ENCODE data around the gene LIMS1. TPM values are rescaled to one million over a fixed set of nuclear protein-coding genes. Genes with fewer than 3 reads are reported as not detected.

Gene LIMS1
- total and polyA plus RNA-seq, 2 experiments from 2014 or later = 28.6 to 36.9 TPM

DNA sequence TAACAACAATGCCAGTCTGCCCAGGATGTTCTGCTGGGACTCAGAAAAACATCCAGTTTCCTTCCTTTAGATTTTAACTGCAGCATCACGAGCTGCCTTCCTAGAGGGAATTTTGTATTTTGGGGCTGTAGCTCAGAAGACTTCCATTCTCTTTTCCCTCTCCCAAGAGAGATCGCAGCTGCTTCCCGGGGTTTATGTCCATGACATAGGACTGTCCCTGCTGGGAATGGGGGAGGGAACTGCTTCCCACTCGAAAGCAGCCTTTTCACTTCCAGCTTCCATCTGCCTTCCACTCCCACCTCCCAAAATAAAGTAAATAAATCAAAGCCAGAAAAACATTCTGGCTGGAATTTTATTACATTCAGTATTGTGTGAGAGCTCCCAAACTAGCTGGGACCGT, 52.4 kb downstream of the LIMS1 start:
- Histone ChIP-seq H3F3A (replicated peaks; ENCODE audit: low read depth) (no peaks in the 10 kb centered on the region), H2AFZ (no peak overlapping the region), H3K27me3 (ENCODE audit: insufficient read depth) (no peaks in the 10 kb centered on the region), H3K79me2 (replicated peaks; ENCODE audit: insufficient read depth) (peaks cover 50% of the 10 kb centered on the region), H3K4me2 (no peak overlapping the region), H3K4me1 (ENCODE audit: insufficient read depth) (no peaks in the 10 kb centered on the region), H3K27ac (ENCODE audit: low read depth) (no peak overlapping the region), H4K20me1 (replicated peaks; ENCODE audit: insufficient read depth) (no peaks in the 10 kb centered on the region; the same call in 1 of the 2 replicates), H3K9me2 (ENCODE audit: insufficient read depth) (no peaks in the 10 kb centered on the region), H3K4me3 (no peak overlapping the region), H3K36me3 (ENCODE audit: insufficient read depth) (no peaks in the 10 kb centered on the region)
- ATAC-seq = peak; percentile 26; the same call in 2 of the 3 replicates
- H3K4me3 Mint-ChIP-seq = no peak overlapping the region
- H3K27ac Mint-ChIP-seq = 0 out of 2 replicates have a peak overlapping the region, but pooled peaks have one; percentile 25
- H3K27me3 Mint-ChIP-seq (ENCODE audit: insufficient read depth, low read depth, poor library complexity) = peaks cover 8% of the 10 kb centered on the region
- no peaks in the 10 kb centered on the region for H3K36me3 Mint-ChIP-seq (ENCODE audit: low read depth)
- H3K9me3 Mint-ChIP-seq = no peaks in the 10 kb centered on the region
- DNase-seq (ENCODE audit: low spot score) = no peak
- no peak for TF ChIP-seq EZH2phosphoT487 (IDR thresholded peaks at IDR 0.05; ENCODE audit: unreplicated experiment)
- H3K4me1 Mint-ChIP-seq = peaks cover 18% of the 10 kb centered on the region

DNA sequence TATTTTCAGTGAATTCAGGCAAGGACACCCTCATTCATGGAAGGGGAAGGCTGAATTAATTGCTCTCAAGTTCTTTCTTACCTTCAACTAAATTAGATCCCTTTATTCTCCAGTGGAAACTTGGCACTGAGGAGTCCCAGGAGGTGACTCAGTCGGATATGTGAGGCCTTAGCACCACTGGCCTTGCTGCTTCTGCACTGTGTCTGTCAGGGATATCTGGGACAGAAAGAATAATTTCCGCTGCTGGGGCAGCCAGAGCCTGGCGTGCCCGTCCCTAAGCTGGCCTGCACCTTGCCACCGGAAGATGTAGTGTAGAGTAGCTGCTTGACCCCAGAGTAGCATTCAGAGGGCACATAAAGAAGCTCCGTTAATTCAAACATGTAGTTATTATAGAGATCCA, 53.4 kb downstream of the LIMS1 start:
- Histone ChIP-seq H3K4me3 (no peak overlapping the region), H4K20me1 (replicated peaks; ENCODE audit: insufficient read depth) (no peaks in the 10 kb centered on the region; the same call in 1 of the 2 replicates), H3F3A (replicated peaks; ENCODE audit: low read depth) (no peaks in the 10 kb centered on the region), H3K9me2 (ENCODE audit: insufficient read depth) (no peaks in the 10 kb centered on the region), H2AFZ (no peak overlapping the region), H3K4me1 (ENCODE audit: insufficient read depth) (peaks cover 4% of the 10 kb centered on the region; the same call in 1 of the 2 replicates), H3K4me2 (no peak overlapping the region), H3K79me2 (replicated peaks; ENCODE audit: insufficient read depth) (peaks cover 60% of the 10 kb centered on the region), H3K27ac (ENCODE audit: low read depth) (no peak overlapping the region), H3K27me3 (ENCODE audit: insufficient read depth) (no peaks in the 10 kb centered on the region), H3K36me3 (ENCODE audit: insufficient read depth) (no peaks in the 10 kb centered on the region)
- no peaks in the 10 kb centered on the region for H3K9me3 Mint-ChIP-seq
- no peak for DNase-seq (ENCODE audit: low spot score)
- H3K27ac Mint-ChIP-seq = peak overlapping the region; percentile 51; the same call in 1 of the 2 replicates
- no peak for ATAC-seq
- peaks cover 8% of the 10 kb centered on the region for H3K27me3 Mint-ChIP-seq (ENCODE audit: insufficient read depth, low read depth, poor library complexity)
- no peaks in the 10 kb centered on the region for H3K36me3 Mint-ChIP-seq (ENCODE audit: low read depth)
- no peak overlapping the region for H3K4me3 Mint-ChIP-seq
- peaks cover 21% of the 10 kb centered on the region for H3K4me1 Mint-ChIP-seq
- no peak for TF ChIP-seq EZH2 (IDR thresholded peaks at IDR 0.05; ENCODE audit: low read depth, unreplicated experiment)
- TF ChIP-seq, protein P1, sequence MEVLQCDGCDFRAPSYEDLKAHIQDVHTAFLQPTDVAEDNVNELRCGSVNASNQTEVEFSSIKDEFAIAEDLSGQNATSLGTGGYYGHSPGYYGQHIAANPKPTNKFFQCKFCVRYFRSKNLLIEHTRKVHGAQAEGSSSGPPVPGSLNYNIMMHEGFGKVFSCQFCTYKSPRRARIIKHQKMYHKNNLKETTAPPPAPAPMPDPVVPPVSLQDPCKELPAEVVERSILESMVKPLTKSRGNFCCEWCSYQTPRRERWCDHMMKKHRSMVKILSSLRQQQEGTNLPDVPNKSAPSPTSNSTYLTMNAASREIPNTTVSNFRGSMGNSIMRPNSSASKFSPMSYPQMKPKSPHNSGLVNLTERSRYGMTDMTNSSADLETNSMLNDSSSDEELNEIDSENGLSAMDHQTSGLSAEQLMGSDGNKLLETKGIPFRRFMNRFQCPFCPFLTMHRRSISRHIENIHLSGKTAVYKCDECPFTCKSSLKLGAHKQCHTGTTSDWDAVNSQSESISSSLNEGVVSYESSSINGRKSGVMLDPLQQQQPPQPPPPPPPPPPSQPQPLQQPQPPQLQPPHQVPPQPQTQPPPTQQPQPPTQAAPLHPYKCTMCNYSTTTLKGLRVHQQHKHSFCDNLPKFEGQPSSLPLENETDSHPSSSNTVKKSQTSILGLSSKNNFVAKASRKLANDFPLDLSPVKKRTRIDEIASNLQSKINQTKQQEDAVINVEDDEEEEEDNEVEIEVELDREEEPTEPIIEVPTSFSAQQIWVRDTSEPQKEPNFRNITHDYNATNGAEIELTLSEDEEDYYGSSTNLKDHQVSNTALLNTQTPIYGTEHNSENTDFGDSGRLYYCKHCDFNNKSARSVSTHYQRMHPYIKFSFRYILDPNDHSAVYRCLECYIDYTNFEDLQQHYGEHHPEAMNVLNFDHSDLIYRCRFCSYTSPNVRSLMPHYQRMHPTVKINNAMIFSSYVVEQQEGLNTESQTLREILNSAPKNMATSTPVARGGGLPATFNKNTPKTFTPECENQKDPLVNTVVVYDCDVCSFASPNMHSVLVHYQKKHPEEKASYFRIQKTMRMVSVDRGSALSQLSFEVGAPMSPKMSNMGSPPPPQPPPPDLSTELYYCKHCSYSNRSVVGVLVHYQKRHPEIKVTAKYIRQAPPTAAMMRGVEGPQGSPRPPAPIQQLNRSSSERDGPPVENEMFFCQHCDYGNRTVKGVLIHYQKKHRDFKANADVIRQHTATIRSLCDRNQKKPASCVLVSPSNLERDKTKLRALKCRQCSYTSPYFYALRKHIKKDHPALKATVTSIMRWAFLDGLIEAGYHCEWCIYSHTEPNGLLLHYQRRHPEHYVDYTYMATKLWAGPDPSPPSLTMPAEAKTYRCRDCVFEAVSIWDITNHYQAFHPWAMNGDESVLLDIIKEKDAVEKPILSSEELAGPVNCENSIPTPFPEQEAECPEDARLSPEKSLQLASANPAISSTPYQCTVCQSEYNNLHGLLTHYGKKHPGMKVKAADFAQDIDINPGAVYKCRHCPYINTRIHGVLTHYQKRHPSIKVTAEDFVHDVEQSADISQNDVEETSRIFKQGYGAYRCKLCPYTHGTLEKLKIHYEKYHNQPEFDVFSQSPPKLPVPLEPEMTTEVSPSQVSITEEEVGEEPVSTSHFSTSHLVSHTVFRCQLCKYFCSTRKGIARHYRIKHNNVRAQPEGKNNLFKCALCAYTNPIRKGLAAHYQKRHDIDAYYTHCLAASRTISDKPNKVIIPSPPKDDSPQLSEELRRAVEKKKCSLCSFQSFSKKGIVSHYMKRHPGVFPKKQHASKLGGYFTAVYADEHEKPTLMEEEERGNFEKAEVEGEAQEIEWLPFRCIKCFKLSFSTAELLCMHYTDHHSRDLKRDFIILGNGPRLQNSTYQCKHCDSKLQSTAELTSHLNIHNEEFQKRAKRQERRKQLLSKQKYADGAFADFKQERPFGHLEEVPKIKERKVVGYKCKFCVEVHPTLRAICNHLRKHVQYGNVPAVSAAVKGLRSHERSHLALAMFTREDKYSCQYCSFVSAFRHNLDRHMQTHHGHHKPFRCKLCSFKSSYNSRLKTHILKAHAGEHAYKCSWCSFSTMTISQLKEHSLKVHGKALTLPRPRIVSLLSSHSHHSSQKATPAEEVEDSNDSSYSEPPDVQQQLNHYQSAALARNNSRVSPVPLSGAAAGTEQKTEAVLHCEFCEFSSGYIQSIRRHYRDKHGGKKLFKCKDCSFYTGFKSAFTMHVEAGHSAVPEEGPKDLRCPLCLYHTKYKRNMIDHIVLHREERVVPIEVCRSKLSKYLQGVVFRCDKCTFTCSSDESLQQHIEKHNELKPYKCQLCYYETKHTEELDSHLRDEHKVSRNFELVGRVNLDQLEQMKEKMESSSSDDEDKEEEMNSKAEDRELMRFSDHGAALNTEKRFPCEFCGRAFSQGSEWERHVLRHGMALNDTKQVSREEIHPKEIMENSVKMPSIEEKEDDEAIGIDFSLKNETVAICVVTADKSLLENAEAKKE (CRISPR knock-in tag; IDR thresholded peaks at IDR 0.05) = no peak
- TF ChIP-seq, protein P2, sequence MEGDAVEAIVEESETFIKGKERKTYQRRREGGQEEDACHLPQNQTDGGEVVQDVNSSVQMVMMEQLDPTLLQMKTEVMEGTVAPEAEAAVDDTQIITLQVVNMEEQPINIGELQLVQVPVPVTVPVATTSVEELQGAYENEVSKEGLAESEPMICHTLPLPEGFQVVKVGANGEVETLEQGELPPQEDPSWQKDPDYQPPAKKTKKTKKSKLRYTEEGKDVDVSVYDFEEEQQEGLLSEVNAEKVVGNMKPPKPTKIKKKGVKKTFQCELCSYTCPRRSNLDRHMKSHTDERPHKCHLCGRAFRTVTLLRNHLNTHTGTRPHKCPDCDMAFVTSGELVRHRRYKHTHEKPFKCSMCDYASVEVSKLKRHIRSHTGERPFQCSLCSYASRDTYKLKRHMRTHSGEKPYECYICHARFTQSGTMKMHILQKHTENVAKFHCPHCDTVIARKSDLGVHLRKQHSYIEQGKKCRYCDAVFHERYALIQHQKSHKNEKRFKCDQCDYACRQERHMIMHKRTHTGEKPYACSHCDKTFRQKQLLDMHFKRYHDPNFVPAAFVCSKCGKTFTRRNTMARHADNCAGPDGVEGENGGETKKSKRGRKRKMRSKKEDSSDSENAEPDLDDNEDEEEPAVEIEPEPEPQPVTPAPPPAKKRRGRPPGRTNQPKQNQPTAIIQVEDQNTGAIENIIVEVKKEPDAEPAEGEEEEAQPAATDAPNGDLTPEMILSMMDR (conservative IDR thresholded peaks at IDR 0.05; ENCODE audit: low read depth in 2 of 2) = no peak
- TF ChIP-seq POLR2AphosphoS5 (IDR thresholded peaks at IDR 0.05; ENCODE audit: low read depth) = no peak
- TF ChIP-seq, protein P3, sequence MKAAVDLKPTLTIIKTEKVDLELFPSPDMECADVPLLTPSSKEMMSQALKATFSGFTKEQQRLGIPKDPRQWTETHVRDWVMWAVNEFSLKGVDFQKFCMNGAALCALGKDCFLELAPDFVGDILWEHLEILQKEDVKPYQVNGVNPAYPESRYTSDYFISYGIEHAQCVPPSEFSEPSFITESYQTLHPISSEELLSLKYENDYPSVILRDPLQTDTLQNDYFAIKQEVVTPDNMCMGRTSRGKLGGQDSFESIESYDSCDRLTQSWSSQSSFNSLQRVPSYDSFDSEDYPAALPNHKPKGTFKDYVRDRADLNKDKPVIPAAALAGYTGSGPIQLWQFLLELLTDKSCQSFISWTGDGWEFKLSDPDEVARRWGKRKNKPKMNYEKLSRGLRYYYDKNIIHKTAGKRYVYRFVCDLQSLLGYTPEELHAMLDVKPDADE (IDR thresholded peaks at IDR 0.05) = no peak
- TF ChIP-seq, protein P4, sequence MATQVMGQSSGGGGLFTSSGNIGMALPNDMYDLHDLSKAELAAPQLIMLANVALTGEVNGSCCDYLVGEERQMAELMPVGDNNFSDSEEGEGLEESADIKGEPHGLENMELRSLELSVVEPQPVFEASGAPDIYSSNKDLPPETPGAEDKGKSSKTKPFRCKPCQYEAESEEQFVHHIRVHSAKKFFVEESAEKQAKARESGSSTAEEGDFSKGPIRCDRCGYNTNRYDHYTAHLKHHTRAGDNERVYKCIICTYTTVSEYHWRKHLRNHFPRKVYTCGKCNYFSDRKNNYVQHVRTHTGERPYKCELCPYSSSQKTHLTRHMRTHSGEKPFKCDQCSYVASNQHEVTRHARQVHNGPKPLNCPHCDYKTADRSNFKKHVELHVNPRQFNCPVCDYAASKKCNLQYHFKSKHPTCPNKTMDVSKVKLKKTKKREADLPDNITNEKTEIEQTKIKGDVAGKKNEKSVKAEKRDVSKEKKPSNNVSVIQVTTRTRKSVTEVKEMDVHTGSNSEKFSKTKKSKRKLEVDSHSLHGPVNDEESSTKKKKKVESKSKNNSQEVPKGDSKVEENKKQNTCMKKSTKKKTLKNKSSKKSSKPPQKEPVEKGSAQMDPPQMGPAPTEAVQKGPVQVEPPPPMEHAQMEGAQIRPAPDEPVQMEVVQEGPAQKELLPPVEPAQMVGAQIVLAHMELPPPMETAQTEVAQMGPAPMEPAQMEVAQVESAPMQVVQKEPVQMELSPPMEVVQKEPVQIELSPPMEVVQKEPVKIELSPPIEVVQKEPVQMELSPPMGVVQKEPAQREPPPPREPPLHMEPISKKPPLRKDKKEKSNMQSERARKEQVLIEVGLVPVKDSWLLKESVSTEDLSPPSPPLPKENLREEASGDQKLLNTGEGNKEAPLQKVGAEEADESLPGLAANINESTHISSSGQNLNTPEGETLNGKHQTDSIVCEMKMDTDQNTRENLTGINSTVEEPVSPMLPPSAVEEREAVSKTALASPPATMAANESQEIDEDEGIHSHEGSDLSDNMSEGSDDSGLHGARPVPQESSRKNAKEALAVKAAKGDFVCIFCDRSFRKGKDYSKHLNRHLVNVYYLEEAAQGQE (IDR thresholded peaks at IDR 0.05; ENCODE audit: unreplicated experiment) = no peak
- TF ChIP-seq NANOG (IDR thresholded peaks at IDR 0.05; ENCODE audit: borderline replicate concordance) = no peak
- no peak for TF ChIP-seq ZNF114 (CRISPR knock-in tag; IDR thresholded peaks at IDR 0.05)
- no peak for TF ChIP-seq JUNB (IDR thresholded peaks at IDR 0.05; ENCODE audit: unreplicated experiment)

All from GM23338 (cell line).